Measurements from ENCODE around the gene PLTP.

The PLTP gene

DNA sequence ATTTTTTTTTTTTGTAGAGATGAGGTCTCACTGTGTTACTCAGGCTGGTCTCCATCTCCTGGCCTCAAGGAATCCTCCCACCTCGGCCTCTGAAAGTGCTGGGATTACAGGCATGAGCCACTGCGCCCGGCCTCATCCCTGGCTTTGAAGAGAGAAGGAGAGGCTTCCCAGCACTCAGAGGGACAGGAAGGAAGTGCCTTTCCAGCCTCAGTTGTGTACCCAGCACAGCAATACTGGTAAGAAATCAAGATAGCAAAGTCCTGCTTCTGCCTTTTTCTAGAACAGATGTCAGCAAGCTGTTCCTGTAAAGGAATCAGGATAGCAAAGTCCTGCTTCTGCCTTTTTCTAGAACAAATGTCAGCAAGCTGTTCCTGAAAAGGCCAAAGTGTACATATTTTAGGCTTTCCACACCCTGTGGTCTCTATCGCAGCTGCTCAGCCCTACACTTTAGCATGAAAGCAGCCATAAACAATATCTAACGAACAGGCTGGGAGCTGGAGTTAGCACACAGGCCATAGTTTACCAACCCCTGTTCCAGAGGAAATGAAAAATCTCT lies 6.3 kb upstream of the PLTP start:
- Histone ChIP-seq H3K79me2 (ENCODE audit: insufficient read depth, low read length) (no peaks in the 10 kb centered on the region), H3K27me3 (ENCODE audit: insufficient read depth, low read length, poor library complexity) (peaks cover 11% of the 10 kb centered on the region), H3K9me3 (ENCODE audit: insufficient read depth, low read length, severe bottlenecking) (no peaks in the 10 kb centered on the region), H3K4me2 (ENCODE audit: insufficient read depth, low read length) (no peak overlapping the region), H3K36me3 (ENCODE audit: insufficient read depth, low read length) (no peaks in the 10 kb centered on the region), H3K4me3 (ENCODE audit: low read depth in 1 of 2, low read length in 2 of 2) (no peak overlapping the region), H3K9ac (ENCODE audit: low read depth, low read length) (no peak overlapping the region), H2AFZ (ENCODE audit: low read depth, low read length) (no peak overlapping the region), H4K20me1 (ENCODE audit: insufficient read depth, low read length) (no peaks in the 10 kb centered on the region), H3K4me1 (ENCODE audit: insufficient read depth, low read length) (no peaks in the 10 kb centered on the region), H3K27ac (ENCODE audit: low read length) (no peak overlapping the region)
- TF ChIP-seq EZH2 (IDR thresholded peaks at IDR 0.05; ENCODE audit: borderline replicate concordance, low read depth, low read length, severe bottlenecking) = no peak
- TF ChIP-seq, protein P1, sequence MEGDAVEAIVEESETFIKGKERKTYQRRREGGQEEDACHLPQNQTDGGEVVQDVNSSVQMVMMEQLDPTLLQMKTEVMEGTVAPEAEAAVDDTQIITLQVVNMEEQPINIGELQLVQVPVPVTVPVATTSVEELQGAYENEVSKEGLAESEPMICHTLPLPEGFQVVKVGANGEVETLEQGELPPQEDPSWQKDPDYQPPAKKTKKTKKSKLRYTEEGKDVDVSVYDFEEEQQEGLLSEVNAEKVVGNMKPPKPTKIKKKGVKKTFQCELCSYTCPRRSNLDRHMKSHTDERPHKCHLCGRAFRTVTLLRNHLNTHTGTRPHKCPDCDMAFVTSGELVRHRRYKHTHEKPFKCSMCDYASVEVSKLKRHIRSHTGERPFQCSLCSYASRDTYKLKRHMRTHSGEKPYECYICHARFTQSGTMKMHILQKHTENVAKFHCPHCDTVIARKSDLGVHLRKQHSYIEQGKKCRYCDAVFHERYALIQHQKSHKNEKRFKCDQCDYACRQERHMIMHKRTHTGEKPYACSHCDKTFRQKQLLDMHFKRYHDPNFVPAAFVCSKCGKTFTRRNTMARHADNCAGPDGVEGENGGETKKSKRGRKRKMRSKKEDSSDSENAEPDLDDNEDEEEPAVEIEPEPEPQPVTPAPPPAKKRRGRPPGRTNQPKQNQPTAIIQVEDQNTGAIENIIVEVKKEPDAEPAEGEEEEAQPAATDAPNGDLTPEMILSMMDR (IDR thresholded peaks at IDR 0.05; ENCODE audit: borderline replicate concordance, extremely low read depth, low read length, poor library complexity, severe bottlenecking) = no peak
- DNase-seq (no peak), ATAC-seq (ENCODE audit: insufficient read depth, low read depth) (no peak)

DNA sequence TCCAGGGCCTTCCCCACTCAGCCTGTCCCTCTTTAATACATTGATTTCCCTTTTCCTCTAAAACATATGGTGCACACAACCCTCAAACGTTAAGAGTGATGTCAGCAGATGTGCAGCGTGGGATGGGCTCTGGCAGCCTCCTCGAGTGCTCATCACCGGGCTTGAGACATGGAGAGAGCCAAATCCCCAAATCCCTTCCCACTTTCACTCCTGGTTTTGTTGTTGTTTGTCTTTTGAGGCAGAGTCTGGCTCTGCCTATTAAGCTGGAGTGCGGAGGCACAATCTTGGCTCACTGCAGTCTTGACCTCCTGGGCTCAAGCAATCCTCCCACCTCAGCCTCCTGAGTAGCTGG lies 5.8 kb upstream of the PLTP start:
- no peak for ATAC-seq (ENCODE audit: insufficient read depth, low read depth)
- no peak for DNase-seq
- H3K9ac ChIP-seq (ENCODE audit: low read depth, low read length) = no peak overlapping the region
- H3K9me3 ChIP-seq (ENCODE audit: insufficient read depth, low read length, severe bottlenecking) = no peaks in the 10 kb centered on the region
- H3K27ac ChIP-seq (ENCODE audit: low read length) = no peak overlapping the region
- peaks cover 11% of the 10 kb centered on the region for H3K27me3 ChIP-seq (ENCODE audit: insufficient read depth, low read length, poor library complexity)
- H2AFZ ChIP-seq (ENCODE audit: low read depth, low read length) = no peak overlapping the region
- no peaks in the 10 kb centered on the region for H4K20me1 ChIP-seq (ENCODE audit: insufficient read depth, low read length)
- TF ChIP-seq, protein P1 (IDR thresholded peaks at IDR 0.05; ENCODE audit: borderline replicate concordance, extremely low read depth, low read length, poor library complexity, severe bottlenecking) = no peak
- TF ChIP-seq EZH2 (IDR thresholded peaks at IDR 0.05; ENCODE audit: borderline replicate concordance, low read depth, low read length, severe bottlenecking) = no peak
- no peaks in the 10 kb centered on the region for H3K36me3 ChIP-seq (ENCODE audit: insufficient read depth, low read length)
- no peak overlapping the region for H3K4me2 ChIP-seq (ENCODE audit: insufficient read depth, low read length)
- H3K79me2 ChIP-seq (ENCODE audit: insufficient read depth, low read length) = no peaks in the 10 kb centered on the region
- H3K4me1 ChIP-seq (ENCODE audit: insufficient read depth, low read length) = no peaks in the 10 kb centered on the region
- no peak overlapping the region for H3K4me3 ChIP-seq (ENCODE audit: low read depth in 1 of 2, low read length in 2 of 2)

DNA sequence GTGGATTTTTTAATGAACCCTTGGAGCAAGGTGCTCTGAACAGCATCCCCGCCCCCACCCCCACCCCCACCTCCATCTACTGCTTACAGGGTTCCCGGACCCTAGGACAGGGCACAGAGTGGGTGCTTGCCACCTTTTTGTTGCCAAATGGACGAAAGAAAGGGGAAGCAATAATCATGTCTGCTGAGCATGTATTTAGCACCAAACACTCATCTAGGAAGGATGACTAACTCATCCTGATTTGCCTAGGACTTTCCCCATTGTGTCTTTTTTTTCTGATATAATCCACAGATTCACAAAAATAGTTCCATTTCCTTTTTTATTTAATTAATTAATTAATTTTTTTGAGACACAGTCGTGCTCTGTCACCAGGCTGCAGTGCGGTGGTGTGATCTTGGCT lies 1.2 kb upstream of the PLTP start:
- H3K27me3 ChIP-seq (ENCODE audit: insufficient read depth, low read length, poor library complexity) = peaks cover 4% of the 10 kb centered on the region
- ATAC-seq (ENCODE audit: insufficient read depth, low read depth) (no peak), DNase-seq (no peak)
- no peak overlapping the region for H3K4me3 ChIP-seq (ENCODE audit: low read depth in 1 of 2, low read length in 2 of 2)
- no peak overlapping the region for H3K4me2 ChIP-seq (ENCODE audit: insufficient read depth, low read length)
- no peaks in the 10 kb centered on the region for H3K79me2 ChIP-seq (ENCODE audit: insufficient read depth, low read length)
- no peaks in the 10 kb centered on the region for H3K9me3 ChIP-seq (ENCODE audit: insufficient read depth, low read length, severe bottlenecking)
- H3K36me3 ChIP-seq (ENCODE audit: insufficient read depth, low read length) = no peaks in the 10 kb centered on the region
- TF ChIP-seq EZH2 (IDR thresholded peaks at IDR 0.05; ENCODE audit: borderline replicate concordance, low read depth, low read length, severe bottlenecking) = no peak
- TF ChIP-seq, protein P1 (IDR thresholded peaks at IDR 0.05; ENCODE audit: borderline replicate concordance, extremely low read depth, low read length, poor library complexity, severe bottlenecking) = no peak
- H2AFZ ChIP-seq (ENCODE audit: low read depth, low read length) = no peak overlapping the region
- no peaks in the 10 kb centered on the region for H3K4me1 ChIP-seq (ENCODE audit: insufficient read depth, low read length)
- H4K20me1 ChIP-seq (ENCODE audit: insufficient read depth, low read length) = no peaks in the 10 kb centered on the region
- no peak overlapping the region for H3K27ac ChIP-seq (ENCODE audit: low read length)
- no peak overlapping the region for H3K9ac ChIP-seq (ENCODE audit: low read depth, low read length)

DNA sequence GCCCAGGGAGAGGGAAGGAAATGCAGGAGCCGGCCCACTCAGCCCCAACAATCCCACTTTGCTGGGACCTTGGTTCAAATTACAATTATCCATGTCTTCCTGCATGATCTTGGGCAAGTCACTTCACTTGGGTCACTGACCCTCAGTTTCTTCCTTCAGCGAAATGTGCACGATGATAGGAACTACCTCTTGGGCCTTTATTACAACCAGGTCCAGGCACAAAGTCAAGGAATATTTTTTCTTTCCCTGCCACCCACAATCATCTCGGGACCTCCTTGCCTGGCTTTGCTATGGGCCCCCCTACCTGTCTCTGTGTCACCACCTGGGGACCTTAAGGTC lies 358 bp upstream of the PLTP start:
- no peaks in the 10 kb centered on the region for H3K9me3 ChIP-seq (ENCODE audit: insufficient read depth, low read length, severe bottlenecking)
- TF ChIP-seq EZH2 (IDR thresholded peaks at IDR 0.05; ENCODE audit: borderline replicate concordance, low read depth, low read length, severe bottlenecking) = no peak
- TF ChIP-seq, protein P1 (IDR thresholded peaks at IDR 0.05; ENCODE audit: borderline replicate concordance, extremely low read depth, low read length, poor library complexity, severe bottlenecking) = no peak
- no peak overlapping the region for H3K9ac ChIP-seq (ENCODE audit: low read depth, low read length)
- H3K4me1 ChIP-seq (ENCODE audit: insufficient read depth, low read length) = no peaks in the 10 kb centered on the region
- no peak overlapping the region for H3K4me3 ChIP-seq (ENCODE audit: low read depth in 1 of 2, low read length in 2 of 2)
- H2AFZ ChIP-seq (ENCODE audit: low read depth, low read length) = no peak overlapping the region
- H3K4me2 ChIP-seq (ENCODE audit: insufficient read depth, low read length) = no peak overlapping the region
- H3K36me3 ChIP-seq (ENCODE audit: insufficient read depth, low read length) = no peaks in the 10 kb centered on the region
- no peaks in the 10 kb centered on the region for H4K20me1 ChIP-seq (ENCODE audit: insufficient read depth, low read length)
- DNase-seq (no peak), ATAC-seq (ENCODE audit: insufficient read depth, low read depth) (no peak)
- H3K27ac ChIP-seq (ENCODE audit: low read length) = no peak overlapping the region
- H3K79me2 ChIP-seq (ENCODE audit: insufficient read depth, low read length) = no peaks in the 10 kb centered on the region
- peaks cover 4% of the 10 kb centered on the region for H3K27me3 ChIP-seq (ENCODE audit: insufficient read depth, low read length, poor library complexity)

All from DND-41 (cell line).